Activated CD8-positive, alpha-beta memory T cell treated with anti-CD3 and anti-CD28 coated beads for 48 hours (primary cell): ENCODE data around the gene AATF.
A peak's percentile ranks its signal among the peaks of the same experiment; 100 is the strongest.

Experiments used
- DNase-seq, 3 experiments: peaks; one replicate each; pipeline ENCODE4 v3.0.0-alpha.2; 2020; ENCODE audit warnings: low read depth in 2 of 3, low spot score in 2 of 3

The AATF gene, protein sequence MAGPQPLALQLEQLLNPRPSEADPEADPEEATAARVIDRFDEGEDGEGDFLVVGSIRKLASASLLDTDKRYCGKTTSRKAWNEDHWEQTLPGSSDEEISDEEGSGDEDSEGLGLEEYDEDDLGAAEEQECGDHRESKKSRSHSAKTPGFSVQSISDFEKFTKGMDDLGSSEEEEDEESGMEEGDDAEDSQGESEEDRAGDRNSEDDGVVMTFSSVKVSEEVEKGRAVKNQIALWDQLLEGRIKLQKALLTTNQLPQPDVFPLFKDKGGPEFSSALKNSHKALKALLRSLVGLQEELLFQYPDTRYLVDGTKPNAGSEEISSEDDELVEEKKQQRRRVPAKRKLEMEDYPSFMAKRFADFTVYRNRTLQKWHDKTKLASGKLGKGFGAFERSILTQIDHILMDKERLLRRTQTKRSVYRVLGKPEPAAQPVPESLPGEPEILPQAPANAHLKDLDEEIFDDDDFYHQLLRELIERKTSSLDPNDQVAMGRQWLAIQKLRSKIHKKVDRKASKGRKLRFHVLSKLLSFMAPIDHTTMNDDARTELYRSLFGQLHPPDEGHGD

DNA sequence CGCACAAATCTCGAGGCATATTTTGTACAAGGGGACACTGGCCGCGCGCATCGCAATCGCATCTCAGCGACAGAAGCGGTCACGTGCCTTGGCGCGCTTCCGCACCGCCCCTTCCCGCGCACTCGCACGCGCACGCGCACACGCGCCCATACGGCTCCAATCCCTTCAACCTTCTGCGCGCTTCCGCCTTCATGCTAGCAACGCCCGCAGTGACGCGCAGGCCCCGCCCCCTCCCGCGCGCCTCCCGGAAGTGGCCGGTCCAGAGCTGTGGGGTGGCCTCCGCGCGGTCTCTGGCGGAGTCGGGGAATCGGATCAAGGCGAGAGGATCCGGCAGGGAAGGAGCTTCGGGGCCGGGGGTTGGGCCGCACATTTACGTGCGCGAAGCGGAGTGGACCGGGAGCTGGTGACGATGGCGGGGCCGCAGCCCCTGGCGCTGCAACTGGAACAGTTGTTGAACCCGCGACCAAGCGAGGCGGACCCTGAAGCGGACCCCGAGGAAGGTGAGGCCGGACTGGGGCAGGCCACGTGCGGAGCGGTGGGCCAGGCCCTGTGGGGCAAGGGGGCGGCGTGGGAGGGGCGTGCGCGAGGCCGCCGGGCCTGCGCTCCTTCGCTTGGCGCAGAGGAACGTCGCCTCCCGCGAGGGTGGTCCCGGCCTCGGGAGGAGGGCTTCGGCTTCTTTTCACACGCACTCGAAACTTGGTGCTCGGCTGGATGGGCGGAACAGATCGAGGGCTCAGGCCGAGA lies at the start of gene AATF:
Gene AATF, plus strand, starts transcription at position 238 of the 744 bp plus-strand sequence. Its CDS starts 172 bp downstream, at position 410.
- DNase-seq = peak; percentile 94 to 96 (median 95)

DNA sequence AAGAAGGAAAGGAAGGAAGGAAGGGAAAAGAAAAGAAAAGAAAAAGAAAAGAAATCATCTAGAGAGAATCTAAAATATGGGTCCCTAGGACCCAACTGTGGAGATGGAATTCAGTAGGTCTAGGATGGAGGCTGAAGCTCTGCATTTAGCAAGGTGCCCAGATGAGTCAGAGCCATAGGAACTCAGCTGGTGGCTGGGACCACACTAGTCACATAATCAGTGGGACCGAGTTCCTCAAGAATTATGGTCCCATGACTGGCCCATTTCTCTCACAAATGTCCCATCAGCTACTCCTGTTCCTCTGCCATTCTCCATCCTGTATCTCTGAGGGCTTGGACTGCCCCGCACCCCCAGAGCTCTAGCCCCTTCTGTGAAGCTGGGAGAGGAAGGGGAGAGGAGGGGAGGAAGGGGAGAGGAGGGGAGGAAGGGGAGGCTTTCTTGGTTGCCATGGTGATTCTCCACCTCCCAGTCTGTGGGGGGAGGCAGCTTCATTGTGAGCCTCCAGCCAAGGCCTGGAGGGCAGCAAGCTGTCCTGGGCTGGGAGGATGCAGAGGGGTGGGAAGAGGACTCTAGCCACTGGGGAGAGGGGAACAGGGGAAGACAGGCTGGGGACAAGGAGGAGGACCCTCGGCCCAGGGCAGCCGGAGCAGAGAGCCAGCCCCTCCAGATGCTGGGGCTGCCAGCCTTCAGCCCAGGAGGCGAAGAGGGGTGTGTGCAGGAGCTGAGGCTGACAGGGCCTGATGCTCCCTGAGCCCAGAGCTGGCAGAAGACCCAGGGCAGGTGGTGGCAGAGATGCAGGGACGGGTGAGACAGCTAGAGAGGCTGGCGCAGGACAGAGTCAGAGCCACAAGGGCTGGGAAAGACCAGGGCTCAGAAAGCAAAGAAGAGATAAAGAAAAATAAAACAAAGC lies 49.2 kb upstream of the AATF start:
- DNase-seq = no peak

DNA sequence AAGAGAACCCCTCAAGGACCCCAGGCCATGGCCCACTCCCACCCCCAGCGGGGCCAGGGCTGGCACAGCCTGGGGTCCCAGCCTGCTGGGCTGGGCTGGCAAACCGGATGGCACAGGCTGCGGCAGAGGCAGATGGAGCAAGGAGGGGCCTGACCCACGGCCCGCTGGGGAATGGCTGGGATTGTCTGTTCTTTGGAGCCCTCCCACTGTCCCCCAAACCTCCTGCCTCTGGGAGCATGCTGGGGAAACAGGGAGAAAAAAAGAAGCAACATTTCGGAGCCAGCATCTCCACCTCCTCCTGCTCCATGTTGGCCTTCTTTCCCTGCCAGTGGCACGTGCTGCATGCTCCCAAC lies 48.6 kb upstream of the AATF start:
- no peak for DNase-seq

DNA sequence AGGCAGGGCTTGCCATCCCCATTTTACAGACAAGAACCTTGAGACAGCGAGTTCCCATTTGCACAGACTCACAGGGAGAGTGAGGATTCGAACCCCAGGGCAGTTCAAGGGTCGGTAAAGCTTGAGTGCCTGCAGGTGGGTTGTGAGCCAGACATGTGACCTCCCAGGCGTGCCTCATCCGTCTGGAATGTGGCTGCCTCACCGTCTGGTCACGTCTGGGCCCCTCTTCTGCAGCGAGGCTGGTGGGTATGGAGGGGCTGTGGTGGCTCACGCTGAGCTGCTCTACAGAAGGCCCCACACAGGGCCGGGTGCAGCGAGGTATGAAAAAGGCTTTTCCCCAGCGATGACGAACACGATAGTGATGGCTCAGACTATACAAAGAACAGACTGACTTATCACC lies 47.2 kb upstream of the AATF start:
- no peak for DNase-seq

DNA sequence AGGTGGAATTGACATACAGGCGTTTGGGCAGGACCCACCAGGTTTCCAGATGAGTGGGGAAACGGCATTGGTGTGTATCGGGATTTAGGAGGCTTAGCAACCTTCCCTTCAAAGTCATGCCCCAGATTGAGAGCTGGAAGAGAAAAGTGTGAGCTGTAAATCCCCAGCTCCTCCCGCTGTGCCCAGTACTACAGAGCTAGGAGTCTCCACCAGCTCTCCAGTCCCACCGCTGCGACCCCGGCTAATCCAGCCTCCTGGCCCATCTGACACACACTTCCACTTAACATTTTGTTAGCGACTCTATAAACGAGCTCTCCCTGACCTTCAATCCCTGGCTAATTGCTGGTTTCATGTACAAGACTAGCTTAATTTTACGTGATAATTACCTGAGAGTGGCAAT lies 41.3 kb upstream of the AATF start:
- DNase-seq = no peak

DNA sequence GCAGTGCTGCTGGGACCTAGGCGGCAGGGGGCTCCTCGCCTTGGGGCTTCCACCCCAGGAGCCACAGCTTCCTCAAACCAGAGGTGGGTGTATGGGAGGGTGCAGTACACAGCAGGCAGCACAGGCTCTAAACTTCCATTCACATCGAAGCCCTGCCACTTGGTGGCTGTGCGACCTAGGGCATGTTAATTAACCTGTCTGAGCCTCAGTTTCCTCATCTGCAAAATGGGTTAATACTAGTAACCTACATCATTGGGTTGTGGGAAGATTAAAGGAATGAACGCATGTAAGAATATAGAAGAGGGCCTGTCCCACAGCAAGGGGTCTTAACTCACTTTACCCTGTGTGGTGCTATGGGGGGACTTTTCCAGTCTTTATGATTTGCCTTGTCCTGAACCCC lies 38.2 kb upstream of the AATF start:
- no peak for DNase-seq

DNA sequence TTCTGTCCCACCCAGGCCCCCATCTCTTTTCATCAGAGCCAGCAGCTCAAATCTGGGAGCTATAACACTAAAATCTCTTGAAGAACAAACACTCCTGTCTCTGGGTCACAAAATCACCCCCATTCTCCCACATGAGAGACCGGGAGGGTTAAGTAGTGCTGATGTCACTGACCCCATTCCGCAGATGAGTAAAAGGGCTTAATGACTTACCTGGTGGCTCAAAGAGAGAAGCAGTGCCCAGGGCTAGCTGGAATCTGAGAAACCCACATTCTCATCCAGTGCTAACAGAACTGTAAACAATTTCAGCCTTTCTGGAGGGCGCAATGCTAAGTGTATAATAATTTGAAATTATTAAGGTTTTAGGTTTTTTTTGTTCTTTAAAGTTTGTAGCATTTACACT lies 37.8 kb upstream of the AATF start:
- DNase-seq = no peak

DNA sequence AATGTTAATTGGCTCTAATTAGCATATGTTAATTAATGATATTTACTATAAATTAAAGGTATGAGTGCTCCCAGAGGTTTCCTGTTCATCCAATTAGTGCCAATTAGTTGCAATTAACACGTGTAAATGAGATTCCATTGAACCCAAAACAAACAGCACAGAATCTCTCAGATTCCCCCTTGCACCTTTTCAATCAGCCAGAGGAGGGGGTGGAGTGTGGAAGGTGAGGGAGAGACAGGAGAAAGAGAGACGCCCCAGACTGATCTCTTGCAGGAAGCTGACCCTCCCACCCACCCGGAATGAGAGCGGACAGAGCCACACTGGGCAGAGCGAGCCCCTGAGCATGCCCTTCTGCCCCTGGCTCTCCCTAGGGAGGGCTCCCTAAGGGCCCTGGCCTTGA lies 35.6 kb upstream of the AATF start:
- DNase-seq = no peak

DNA sequence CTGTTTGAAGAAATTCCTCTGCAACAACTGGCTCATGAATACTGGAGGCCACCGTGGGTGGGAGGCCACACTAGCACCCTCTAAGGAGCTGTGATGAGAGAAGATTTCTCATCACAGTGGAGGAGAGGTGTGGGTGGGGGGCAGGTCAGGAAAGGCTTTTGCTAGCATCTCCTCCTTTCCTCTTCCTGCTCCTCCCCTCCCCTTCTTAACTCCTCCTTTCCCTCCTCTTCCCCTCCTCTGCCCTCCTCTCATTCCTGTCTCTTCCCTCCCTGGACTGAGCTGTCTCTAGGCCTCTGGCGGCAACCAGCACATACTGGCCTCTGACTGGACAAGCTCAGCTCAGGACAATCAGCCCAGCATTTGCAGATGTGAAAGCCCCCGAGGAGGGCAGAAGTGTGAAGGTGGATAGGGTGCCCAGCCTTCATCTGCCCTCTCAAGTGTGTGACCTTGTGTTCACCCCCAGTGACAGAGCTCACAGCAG lies 30.5 kb upstream of the AATF start:
- no peak for DNase-seq

DNA sequence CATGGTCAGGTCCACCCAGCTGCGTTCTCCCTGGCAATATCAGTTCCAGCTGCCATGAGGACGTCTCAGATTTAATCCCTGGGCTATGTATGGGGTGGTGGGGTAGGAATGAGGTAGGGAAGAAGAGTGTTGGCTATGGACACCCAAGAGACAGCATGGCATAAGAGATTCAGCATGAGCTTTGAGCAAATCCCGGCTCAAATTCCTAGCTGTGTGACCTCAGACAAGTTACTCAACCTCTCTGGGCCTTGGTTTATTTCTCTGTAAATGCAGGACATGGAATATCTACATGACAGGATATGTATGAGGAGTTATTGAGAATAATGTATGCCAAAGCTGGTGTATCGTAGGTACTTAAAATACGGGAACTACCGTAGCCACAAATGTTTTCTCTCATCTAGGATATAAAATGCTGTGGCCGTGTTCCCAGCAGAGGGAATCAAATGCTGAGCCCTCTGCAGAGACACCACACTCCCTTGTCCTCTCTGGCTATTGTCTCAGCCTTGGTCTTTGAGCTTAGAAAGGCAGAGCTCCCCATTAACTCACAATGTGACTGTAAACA lies 29.3 kb upstream of the AATF start:
- no peak for DNase-seq

DNA sequence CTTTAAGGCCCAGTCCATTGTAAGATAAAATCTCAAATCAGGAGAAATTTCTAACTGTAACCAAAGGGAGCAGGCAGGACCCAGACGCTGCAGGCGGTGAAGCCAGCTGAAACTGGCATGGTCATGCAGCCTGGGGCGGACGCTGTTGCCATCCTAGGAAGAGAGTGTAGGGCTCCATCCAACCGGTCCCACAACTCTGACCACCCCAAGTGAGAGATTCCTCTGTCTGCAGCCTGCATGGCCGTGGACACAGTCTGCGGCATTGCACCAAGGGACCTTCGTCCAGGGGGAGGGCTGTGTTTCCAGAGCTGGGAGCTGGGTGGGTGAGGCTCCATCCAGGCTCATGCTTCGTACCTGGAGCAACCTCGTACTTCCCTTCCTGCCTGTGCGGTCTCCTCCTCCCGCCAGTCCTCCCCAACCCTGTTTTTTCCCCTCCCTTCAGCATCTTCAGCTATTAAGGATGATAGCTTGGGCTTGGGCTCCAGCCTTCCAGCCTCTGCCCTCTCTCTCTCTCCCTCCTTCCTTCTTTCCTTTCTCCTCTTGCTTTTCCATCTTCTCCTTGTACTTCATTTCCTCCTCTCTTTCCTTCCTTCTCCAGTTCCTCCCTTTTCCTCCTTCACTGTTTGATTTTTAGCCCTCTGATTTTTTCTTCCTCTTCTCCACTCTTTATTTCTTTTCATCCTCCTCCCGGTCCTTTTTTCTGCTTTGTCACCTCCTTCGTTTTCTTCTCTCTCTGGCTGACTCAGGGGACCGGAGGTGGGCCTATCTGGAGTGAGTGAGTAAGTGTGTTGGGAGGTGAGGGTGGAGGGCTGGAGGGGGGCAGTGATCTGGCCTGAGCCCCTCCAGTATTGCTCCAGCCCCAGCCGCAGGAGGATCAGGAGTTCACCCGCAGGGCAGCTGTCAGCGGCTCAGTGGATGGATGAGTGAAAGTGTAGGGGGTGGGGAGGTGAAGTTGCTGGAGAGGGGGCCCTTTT lies 28.4 kb upstream of the AATF start:
- DNase-seq = no peak

DNA sequence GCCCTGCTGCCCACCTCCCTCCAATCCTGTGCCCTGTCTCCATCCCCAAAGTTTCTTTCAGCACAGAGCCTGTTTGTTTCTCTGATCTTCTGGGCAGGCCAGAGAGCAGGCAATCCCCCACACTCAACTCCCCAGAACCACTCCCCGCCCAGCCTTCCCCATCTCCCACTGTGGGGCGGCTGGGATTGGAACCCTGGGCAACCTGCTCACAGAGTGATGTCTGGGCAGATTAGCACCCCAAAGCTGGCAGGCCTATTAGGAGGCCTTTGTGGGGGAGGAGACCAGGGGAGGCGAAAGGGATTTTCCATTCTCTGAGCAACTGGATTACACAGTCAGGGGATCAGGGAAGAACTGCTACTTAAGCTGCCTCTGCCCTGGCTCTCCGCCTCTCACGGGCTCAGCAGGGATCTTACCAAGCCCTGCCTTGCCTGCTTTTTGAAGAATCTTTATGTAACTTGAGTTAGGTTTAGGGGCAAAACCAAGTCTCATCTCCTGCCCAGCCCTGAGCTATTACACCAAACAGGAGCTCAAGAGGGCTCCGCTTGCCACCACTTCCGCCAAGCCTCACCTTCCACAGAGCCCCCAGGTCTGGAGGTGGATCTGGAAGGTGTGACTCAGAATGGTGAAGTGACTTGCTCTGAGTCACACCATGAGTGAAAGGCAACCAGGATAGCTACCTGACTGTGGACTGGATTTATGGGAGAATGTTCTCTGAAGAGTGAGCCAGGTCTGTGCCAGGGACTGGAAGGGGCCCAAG lies 27.5 kb upstream of the AATF start:
- peak in 1 of 3 experiments; percentile 39 for DNase-seq

DNA sequence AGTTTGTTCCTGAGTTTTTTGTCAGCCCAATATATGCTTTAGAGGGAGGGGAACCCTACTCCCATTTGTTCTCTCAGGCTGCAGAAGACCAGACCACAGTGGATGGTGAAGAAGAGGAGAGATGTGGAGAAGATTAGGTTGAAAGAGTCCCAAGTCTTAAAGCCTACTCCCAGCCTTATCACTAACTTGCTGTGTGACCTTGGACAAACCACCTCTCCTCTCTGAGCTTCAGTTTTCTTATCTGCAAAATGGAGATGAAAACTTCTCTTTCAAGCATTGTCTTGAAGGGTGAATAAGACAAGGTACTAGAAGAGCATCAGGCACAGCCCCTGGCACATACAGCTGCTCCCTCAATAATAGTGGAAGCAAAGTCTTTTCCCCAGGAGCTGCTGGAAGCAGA lies 26.6 kb upstream of the AATF start:
- no peak for DNase-seq

DNA sequence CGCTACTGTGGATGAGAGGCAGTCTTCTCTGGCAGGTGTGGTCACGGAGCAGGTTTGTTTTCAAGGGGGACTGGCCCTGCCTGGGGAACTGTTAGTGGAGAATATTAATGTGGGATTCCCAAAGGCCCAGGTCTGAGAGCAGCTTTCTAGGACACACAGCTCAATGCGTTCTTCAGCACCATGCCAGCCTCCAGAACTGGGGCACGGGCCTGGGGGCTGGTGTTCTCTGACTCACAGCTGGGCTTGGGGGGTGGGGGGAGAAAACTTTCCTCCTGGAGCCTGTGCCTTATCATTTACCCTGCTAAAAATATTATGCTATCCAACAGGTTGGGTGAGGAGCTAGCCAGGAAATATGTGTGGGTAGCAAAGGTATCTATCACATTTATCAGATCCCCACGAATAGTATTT lies 24.9 kb upstream of the AATF start:
- DNase-seq = no peak

DNA sequence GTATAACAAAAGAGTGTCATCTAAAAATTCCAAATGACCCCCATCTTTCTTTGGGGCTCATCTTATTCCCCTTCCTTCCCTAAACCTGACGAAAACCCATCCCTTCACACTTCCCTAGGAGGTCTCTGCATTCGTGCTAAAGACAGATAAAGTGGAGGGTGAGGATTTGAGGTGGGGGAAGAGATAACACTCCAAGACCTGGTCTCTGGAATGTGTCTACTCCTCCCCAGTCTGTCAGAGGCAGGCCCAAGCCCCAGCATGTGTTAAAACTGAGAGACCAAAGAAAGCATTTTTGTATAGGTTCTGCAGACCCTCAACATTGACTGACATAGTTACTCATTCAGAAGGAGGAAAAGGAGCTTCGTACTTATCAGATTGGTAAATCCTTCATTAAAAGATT lies 22.5 kb upstream of the AATF start:
- DNase-seq = no peak

DNA sequence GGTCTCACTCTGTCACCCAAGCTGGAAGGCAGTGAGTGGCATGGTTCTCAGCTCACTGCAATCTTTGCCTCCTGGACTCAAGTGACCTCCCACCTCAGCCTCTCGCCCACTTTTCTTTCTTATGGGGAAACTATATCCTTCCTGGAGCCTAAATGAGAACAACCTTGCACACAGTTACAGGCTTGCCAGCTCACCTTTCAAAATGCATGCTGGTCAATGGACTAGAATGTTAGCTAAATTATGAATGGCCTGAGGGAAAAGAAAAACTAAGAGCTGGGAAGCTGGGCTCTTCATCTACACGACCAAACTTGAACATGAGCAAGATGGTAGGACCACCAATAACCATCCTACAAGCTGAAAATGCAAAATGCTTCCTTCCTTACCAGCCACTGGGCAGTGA lies 22.1 kb upstream of the AATF start:
- no peak for DNase-seq

DNA sequence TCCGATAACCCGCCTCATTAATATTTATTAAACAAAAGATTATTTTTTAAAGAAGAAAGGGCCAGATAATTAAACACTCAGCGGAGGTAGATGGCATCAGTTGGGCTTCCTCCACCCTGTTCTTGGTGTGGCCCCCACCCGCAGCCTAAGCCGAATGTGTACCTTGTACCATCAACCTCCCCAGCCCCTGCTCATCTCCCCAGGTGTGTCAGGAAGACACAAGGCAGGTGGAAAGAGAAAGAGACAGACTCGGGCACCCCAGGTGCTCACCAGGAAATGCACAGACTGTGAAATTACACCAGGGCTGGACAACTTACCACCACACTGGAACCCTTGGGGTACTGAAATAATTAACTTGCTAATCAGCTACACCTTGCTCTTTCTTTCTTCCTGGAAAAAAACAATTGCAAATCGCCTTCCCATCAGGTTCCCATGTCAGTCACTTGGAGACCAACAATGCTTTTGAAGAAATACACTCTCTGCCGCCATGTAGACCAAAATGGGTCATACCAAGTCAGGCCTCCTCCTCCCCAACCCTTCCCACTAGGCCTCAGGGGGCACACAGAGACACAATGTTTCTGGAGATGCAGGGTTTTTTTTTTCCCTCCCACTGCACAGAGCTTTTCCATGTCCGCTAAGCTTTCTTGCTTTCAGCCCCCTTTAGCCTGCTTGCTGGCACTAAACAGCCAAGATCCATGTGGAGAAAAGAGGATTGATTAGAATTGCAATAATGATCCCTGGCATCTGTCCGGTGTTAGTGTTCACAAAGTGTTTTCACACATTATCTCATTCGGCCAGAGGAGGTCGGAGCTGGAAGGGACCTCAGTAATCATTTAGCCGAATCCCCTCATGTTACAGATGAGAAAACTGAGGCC lies 20.0 kb upstream of the AATF start:
- no peak for DNase-seq
